Sciatic nerve (tissue), 2 donors: ENCODE results near the gene TNFRSF18. TPM values are rescaled to one million over a fixed set of nuclear protein-coding genes. Genes with fewer than 3 reads are reported as not detected.

Experiments used
- ATAC-seq: fragments of 200-7000 bp; cut with Tn5 transposase; one replicate; pipeline ENCODE4 v1.9.1; 2020; ENCODE audit warnings: mild to moderate bottlenecking, moderate library complexity
- DNase-seq: peaks from one replicate; pipeline ENCODE4 v3.0.0-alpha.2; 2020; ENCODE audit warnings: low spot score
- intact Hi-C: fragments of 100-400 bp; cut with DNase I; formaldehyde crosslinking; loops from one replicate; pipeline ENCODE4 v1.14.2; 2022
- total RNA-seq: library from RNA; stranded (reverse); fragmentation: NEBNext Ultra II Directional; extraction: Animal tissue kit (Norgen Biotek cat#: 25700); gene quantifications from one replicate; pipeline ENCODE4 v1.2.1, GENCODE V29; 2021
- donor health status: DM: no; HTN: no; CAD: no.
- donor health status: DM: no; HTN: no; CAD: no.

Gene TNFRSF18
- total RNA-seq, 1 donor from 2014 or later = 0.58 TPM

DNA sequence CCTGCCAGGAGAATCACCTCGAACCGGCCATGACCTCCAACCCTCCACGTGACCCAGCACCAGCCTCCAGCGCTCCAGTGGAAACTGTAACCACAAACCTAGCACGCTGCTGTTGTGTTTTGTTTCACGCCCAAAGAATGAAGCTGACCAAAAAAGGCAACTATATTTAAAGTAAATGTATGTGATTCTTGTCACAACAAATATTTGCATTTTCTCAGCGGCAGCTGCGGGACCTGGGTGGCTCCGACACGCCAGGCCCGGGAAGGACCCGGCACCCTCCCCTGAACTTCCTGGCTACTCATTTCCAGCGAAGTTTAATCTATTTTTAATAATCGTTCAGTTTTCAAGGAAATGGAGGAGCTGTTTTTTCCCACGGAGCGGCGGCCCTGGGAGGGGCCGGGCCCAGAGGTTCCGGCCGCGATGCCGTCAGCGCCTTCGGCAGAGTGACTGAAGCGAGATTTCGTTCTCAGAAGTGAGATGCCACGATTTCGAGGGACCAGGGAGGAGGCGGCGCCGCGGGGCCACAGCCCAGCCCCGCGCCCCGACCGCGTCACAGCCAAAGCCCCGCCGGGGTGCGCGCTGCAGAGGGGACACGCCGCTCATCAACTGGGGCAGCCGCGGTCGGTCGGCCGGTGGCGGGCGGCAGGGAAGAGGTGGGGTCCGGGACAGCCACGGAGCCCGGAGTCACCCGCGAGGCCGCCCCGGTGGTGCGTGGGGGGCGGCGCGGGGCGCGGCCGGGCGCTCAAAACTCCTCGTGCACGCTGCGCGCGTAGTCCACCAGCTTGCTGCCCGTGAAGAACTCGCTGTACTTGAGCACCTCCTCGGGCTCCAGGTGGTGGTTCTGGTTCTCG is 10.6 kb upstream of the TNFRSF18 start:
- ATAC-seq = no peak
- intact Hi-C loops = no loop called here
- no peak for DNase-seq

DNA sequence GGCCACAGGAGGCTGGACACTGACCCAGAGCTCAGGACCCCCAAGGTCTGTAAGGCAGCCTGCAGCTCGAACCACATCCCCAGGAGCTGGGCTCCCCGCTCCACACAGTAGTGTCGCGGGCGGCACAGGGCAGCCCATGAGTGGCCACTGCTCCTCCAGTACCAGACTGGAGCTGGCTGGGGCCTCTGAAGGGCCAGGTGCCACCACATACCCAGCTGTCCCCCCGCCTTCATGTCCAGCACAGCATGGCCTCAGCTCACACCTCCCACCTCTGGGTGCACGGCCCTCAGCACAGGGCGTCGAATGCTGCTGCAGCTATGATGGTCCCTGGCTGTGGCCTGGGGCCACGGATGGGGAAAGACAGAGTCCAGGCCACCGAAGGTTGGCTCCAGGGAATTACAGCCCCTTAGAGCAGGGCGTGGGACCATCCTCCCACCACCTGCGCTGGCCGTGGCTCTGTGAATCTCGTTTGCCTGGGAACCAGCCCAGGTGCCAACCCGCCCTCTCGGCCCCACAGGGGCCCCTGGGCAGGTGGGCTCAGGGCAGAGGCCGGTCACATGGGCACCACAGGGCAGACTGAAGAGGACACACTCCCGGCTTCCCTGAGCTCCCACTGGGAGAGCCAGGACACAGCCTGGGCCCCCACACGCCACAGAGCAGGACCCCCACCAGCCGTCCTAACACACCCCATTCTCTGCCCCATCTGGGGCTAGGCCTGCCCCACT is 9.7 kb upstream of the TNFRSF18 start:
- ATAC-seq (no peak), DNase-seq (no peak)
- intact Hi-C loops = no loop called here

DNA sequence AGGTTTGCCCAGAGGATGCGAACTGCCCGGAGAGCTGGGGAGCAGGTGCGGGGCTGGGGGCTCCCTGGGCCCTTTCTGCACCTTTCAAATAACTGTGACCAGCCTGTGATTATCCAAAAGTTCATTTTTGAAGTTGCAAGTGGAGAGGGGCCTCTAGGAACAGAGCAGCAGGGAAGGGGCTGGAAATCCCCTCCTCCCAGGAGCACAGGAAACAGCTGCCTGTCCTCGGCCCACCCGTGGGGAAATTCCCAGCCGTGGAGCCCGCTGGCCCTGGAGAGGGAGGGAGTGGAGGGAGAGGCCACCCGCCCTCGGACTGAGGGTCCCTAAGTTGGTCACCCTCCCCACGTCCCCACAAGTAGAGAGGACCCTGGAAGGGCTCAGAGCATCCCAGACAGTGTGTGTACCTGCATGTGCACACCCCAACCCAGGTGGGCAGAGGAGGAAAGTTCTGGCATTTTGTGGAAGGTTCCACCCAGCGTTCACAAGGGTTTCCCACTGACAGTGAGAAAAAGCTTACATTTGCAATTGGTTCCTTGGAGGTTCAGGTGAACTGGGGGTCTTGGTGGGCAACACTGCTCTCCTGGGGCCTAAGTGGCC is 8.8 kb upstream of the TNFRSF18 start:
- DNase-seq = no peak
- intact Hi-C loops = no loop called here
- no peak for ATAC-seq

GRCh38 chr1:1213345-1214265 is 7.2 kb upstream of the TNFRSF18 start, which contains the start of gene TNFRSF4:
Gene TNFRSF4, minus strand, starts transcription at chr1:1214153. Its CDS starts 26 bp downstream, at chr1:1214127.
- no peak for DNase-seq
- no peak for ATAC-seq
- intact Hi-C loops = no loop called here

- DNase-seq (no peak), ATAC-seq (no peak)
- intact Hi-C loops = no loop called here
Measured at GRCh38 chr1:1212780-1213344, 6.5 kb upstream of the TNFRSF18 start.

- ATAC-seq (no peak), DNase-seq (no peak)
- intact Hi-C loops = no loop called here
Measured at GRCh38 chr1:1211541-1212441, 5.4 kb upstream of the TNFRSF18 start.

DNA sequence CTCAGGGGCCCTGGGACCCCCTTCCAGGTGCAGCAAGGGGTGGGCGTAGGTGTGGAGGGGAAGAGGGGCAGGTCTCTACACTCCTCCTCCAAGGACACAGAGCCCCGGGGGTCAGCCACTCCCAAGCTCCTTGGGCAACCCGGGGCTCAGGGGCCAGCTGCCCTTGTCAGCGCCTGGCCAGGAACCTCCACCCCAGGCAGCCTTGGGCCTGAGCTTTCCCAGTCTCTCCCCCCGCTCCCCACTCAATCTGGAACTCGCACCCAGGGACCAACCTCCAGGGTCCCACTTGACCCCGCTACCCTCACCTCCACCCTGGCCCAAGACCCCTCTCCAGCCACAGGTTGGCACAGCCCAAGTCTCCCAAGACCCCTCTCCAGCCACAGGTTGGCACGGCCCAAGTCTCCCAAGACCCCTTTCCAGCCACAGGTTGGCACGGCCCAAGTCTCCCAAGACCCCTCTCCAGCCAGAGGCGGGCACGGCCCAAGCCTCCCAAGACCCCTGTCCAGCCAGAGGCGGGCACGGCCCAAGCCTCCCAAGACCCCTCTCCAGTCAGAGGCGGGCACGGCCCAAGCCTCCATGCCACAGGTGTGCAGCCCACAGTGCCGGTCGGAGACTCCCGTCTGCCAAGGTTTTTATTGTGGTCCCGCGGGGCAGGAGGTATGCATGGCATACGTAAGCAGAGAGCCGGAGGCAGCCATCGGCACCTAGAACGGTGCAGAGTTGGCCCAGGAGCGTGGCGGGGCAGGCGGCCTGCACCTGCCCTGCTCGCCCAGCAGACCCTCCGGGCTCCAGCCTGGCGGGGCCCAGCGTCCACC is 4.5 kb upstream of the TNFRSF18 start:
- intact Hi-C loops = no loop called here
- ATAC-seq (no peak), DNase-seq (no peak)

GRCh38 chr1:1208713-1209433 is 2.5 kb upstream of the TNFRSF18 start:
- intact Hi-C loops = no loop called here
- ATAC-seq (no peak), DNase-seq (no peak)

GRCh38 chr1:1207571-1207892 is 1.1 kb upstream of the TNFRSF18 start:
- DNase-seq = no peak
- no peak for ATAC-seq
- intact Hi-C loops = no loop called here

GRCh38 chr1:1206966-1207531 is 657 bp upstream of the TNFRSF18 start:
- ATAC-seq (no peak), DNase-seq (no peak)
- intact Hi-C loops = no loop called here

DNA sequence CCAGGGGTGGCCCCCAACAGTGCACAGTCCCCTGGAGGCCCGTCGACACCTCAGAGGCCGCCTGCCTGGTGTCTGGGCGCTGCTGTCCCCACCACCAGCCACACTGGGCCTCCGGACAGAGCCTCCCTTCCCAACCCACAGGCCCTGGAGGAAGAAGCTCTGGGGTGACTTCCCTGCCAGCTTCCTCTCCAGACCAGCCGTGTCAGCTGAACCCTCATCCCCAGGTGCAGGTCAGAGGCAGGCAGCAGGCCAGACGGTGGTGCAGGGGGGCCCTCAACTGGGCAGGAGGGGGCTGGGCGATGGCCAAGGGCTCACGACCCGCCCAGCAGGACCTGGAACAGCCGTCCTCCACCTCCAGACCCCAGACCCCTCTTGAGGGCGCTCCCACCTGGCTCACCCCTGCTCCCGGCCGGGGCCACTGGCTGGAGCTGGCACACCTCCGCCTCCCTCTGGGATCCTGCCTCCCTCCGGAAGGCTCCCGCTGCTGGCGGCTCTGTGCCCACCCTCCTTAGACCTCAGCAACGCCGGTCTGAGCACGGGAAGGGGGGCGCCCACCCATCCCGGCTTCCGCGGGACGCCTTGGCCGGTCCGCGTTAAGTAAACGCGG is 520 bp downstream of the TNFRSF18 start:
- DNase-seq (no peak), ATAC-seq (no peak)
- intact Hi-C loops = no loop called here

DNA sequence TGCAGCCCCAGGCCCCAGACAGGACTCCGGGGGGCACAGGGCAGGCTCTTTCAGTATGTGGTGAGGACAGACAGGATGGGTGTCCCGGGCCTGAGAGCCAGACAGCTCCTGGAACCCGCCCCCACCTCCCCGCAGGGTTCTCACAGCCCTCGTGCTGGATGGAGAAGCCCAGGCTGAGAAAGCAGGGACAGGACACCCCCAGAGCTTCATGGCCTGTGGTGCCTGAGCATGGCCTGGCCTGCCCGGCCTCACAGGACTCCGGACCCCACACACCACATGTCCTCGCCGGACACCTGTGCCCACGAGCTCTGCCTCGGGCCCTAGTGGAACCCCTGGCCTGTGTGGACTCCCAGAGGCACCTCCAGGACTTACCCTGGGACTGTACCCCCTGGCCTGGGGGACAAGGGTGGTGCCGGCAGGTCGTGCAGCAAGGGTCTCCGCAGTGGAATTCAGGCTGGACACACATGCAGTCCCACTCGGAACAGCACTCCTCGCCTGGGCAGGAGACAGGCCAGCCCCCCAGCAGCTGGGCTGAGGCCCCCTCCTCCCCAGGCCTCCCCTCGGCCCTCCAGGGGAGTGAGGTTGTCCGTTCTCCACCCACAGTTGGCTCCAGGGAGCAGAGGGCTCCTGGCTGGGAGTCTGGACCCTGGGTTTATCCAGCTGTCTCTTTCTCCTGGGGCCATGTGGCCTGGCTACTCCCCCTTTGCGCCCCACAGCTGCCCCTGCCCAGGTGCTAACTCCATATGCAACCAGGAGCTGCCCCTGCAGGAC is 1.2 kb downstream of the TNFRSF18 start:
- intact Hi-C loops = no loop called here
- ATAC-seq = no peak
- no peak for DNase-seq

- no peak for DNase-seq
- no peak for ATAC-seq
- intact Hi-C loops = no loop called here
Measured at GRCh38 chr1:1204425-1204920, 1.9 kb downstream of the TNFRSF18 start.

- intact Hi-C loops = no loop called here
- DNase-seq (no peak), ATAC-seq (no peak)
Measured at GRCh38 chr1:1203561-1204424, 2.6 kb downstream of the TNFRSF18 start.
